NAMALWA (cell line): ENCODE data around the gene SZT2.
"Not testable (repeated sequence)": the region's sequence is repeated elsewhere in the genome, so short reads cannot be mapped to it uniquely, and the experiment has no call there.

Experiments
- DNase-seq: peaks from one replicate; pipeline ENCODE4 v3.0.0-alpha.2; 2015; ENCODE audit warnings: low spot score

The SZT2 gene

DNA sequence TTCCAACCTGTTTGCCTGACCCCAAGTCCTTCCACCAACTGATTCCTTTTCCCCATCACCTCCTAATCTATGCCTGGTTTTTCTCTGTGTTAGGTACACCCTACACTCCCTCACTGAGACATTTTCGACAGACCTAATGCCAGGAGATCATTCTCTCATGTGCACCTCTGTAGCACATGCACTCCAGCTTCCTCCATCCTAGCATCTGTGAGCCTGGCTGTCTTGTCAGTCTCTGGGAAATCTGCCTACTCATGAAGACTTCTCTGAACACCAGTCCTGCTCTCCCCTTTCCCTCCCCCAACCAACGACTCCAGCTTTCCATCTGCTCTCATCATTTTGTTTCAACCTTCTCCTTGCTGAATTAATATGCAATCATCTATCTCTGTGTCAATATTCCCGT lies 1.1 kb upstream of the SZT2 start:
- no peak for DNase-seq

DNA sequence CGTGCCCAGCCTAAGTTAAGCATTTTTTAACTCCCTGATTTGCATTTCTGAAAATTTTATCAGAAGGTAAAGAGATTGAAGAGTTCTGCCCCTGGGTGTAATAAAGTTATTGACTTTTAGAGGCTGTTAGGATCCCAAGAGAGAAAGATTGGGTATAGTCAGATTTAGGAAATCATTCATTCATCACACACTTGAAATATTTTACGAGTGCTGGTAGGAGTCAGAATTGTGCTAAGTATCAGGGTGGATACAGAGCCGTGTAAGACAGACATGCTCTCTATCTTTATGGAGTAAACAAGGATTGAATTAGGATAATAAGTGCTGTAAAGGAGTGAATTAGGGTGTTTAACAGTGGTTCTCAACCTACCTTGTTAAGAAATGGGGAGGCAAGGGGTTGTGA lies 3.0 kb downstream of the SZT2 start:
- DNase-seq = no peak

DNA sequence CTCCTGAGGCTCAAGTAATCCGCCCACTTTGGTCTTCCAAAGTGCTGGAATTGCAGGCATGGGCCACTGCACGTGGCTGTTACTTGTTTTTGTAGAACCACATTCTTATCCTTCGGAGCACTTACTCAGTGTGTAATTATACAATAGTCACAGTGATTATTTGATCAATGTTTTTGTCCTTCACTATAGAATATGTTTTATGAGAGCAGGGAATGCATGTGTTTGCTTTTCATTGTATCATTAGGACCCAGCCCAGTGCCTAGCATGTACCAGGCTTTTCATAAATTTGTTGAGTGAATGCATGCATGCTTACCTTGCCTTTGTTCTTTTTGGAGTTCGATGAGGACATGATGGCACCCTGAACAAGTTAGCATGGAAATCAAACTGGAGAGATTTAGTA lies 5.8 kb downstream of the SZT2 start:
- DNase-seq = no peak

DNA sequence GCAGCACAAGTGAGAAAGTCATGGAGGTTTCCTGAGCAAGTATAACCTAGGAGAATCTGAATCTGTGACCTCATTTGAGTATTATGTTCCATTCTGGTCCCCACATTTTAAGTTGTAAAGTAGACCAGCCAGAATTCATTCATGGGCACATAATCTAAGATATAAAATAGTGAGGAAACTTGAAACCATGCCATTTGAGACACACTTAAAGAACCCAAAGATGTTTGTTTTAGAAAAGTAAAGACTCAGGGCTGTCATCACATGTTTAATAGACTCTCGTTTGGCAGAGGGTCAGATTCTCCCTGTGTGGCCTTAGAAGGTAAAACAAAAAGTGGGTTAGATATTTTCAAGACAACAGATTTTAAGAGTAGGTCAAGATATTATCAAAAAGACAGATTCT lies 6.4 kb downstream of the SZT2 start:
- DNase-seq = no peak

DNA sequence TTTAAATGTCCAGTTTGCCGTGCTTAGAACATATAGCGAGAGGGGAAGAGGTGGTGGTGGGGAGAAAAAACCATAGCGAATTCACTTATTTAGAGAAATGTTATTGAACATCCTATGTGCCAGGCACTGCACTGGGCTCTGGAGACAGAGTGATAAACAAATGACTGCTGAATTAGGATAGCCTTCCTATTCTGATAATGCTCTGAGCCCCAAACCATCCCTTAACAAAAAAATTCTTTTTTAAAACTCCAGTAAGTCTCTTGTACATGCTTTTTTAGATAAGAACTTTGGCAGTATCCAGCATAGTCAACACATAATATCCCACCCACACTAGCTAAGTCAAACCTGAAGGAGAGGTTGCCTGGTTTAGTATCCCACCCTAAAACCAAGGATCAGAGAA lies 8.5 kb downstream of the SZT2 start:
- DNase-seq = no peak

DNA sequence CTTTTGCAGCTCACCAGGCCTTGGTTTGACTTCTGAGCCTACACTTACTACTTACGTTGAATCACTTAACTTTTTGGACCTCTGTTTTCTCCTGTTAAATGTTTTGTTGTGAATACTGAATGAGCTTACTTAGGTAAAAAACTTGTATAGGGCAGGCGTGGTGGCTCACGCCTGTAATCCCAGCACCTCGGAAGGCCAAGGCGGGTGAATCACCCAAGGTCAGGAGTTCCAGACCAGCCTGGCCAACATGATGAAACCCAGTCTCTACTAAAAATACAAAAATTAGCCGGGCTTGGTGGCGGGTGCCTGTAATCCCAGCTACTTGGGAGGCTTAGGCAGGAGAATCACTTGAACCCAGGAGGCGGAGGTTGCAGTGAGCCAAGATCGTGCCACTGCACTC lies 10.7 kb downstream of the SZT2 start:
- DNase-seq = not testable (repeated sequence)

DNA sequence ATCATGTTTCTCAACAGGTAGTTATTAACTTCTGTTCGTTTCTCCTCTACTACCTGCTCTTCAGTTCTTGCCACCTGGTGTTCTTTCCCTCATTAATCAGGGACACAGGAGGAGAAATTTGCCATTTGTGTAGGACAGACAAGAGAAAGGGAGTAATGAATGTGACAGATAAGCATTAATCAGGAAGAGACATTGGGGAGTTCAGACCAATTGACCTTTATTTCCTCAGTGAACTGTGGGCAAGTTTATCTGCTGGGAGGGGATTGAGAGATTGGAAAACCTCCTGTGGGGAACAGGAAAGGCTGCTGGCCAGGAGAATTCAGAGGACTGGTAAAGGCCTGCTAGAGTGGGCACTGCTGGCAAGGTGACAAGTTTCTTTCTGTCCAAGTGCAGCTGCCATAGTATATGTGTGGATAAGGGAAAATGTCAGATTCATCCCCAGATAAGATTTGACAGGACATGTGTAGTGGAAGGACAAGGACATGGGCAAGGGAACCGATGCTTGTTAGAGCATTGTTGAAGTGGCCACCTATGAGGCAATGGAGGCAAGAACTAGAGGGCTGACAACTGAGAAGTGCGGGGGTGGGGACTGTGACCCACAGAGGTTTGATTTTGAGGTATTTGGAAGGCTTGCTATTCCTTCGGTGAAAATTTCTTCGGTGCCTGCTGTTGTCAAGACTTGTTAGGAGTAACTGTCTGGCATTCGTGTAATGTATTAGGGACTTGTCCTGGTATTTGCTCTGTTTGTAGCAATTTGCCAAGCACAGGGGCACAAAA lies 12.6 kb downstream of the SZT2 start:
- no peak for DNase-seq

DNA sequence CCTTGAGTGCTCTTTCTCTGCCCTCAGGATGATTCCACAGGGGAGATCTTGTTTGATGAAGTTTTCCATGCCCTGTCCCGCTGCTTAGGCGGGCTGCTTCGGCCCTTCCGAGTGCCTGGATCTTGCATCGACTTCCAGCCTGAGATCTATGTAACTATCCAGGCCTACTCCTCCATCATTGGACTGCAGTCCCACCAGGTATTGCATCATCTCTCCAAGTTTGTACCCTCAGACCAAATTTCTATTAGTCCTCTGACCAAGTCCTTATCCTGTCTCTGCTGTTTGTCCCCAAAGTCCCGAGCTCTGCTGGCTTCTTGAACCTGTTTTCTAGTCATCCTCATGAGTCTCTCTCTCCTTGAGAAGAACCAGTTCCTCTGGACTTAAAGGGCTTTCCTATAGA lies 14.7 kb downstream of the SZT2 start:
- no peak for DNase-seq

DNA sequence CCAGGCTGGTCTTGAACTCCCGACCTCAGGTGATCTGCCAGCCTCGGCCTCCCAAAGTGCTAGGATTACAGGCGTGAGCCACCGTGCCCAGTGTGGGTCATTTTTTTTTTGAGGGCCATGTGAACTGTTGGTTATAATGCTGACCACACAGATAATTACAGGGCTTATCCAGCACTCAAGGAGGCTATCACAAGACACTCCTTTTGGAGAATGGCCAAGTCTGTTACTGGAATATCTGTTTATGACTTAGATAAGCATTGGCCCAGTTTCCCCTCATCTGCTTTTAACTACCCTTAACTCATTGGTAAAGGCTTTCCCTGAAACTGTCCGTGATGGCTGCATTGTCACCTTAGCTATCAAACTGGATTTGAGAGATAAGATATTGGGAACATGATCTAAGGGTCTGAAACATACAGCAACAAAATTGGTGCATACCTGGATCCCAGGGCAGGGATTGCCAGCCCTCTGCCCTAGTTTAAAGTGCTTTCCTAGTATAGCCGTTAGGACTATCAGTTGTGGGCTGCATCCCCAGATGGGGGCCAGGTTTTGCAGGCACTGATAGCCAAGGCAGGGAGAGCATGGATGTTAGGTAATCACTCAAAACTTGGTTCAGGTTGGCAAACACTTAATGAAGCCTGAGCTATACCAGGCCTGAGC lies 15.6 kb downstream of the SZT2 start:
- no peak for DNase-seq

DNA sequence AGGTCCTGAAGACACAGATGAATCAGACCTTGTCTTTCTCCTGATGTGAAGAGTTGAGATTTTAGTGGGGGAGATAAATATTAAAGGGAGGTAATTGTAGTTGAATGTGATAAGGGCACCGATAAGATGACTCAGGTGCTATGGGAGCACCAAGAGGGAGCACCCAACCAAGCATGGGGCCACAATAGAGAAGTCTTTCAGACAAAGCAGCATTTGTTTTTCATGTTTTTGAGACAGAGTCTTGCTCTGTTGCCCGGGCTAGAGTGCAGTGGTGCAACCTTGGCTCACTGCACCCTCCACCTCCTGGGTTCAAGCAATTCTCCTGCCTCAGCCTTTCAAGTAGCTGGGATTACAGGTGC lies 16.2 kb downstream of the SZT2 start:
- no peak for DNase-seq

DNA sequence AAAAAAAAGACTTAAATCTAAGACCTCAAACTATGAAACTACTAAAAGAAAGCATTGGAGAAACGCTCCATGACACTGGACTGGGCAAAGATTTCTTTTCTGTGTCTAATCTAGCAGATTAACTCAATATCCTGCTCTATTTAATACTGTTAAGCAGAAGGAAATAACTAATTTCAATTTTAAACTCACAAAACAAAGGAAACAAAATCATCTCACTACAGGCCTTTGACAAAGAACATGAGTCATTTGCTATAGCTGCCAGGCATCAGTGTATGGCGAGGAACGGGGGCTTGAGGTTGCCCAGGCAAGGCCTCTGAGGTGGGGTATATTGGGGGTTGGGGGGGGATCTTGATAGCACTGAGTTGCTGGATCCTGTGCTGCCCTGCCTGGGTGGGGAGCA lies 20.9 kb downstream of the SZT2 start:
- no peak for DNase-seq

DNA sequence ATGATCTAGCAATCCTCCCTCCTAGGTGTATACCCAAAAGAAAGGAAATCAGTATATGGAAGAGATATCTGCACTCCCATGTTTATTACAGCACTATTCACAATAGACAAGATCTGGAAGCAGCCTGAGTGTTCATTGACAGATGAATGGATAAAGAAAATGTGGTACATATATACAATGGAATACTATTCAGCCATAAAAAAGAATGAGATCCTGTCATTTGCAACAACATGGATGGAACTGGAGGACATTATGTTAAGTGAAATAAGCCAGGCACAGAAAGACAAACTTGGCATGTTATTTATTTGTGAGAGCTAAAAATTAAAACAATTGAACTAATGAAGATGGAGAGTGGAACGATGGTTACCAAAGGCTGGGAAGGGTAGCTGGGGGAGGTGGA lies 23.7 kb downstream of the SZT2 start:
- DNase-seq = not testable (repeated sequence)

DNA sequence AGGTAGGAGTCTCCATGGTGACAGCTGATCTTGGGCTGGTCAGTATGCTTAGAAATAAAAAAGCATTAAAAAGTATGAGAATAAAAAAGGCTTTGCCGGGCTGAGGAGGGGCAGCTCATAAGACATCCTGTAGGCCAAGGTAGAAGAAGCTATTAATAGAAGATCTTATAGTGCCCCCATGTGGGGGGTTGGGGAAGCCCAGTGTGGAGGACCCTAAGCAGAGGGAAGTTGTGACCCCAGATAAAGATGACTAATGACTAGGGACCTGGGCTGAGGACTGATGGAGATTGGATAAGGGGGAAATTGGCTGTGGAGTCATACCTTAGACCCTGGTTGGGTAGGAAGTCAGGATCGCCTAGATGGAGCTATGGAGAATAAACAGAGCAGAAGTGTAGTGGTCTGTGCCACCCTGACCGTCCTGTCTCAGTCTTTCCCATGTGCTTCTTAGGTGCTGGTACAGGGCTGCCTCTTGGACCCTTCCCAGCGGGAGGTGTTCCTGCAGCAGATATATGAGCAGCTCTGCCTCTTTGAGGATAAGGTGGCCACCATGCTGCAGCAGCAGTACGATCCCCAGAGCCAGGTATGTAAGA lies 25.0 kb downstream of the SZT2 start:
- peak; percentile 82 for DNase-seq

DNA sequence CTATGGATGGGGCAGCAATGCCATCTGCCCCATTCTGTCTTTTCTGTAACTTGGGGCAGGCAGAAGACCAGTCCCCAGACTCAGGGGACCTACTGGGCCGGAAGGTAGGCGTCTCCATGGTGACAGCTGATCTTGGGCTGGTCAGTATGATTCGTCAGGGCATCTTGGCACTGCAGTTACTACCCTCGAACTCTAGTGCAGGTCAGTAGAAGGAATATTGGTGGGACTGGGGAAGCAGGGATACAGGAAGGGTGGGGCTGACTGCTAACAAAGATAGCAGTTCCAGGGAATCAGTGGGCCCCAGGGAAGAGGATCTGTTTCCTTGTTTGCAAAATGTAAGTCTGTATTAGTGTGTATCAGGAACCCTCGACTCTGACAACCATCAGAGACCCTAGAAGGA lies 26.2 kb downstream of the SZT2 start:
- no peak for DNase-seq

DNA sequence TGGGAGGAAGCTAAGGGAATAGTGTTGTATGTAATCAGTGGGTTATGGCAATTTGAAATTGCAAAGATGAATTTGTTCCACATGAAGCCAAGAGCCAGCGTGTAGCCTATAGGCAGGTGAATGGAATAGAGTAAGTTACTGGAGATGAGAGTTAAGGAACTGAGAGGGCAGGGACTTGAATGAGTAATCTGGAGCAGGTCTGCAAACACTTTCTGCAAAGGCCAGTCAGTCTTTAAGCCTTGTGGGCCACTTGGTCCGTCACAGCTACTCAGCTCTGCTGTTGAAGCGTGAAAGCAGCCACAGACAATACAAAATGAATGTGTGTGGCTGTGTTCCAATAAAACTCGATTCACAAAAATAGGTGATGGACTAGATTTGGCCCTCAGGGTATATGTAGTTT lies 29.2 kb downstream of the SZT2 start:
- DNase-seq = no peak

DNA sequence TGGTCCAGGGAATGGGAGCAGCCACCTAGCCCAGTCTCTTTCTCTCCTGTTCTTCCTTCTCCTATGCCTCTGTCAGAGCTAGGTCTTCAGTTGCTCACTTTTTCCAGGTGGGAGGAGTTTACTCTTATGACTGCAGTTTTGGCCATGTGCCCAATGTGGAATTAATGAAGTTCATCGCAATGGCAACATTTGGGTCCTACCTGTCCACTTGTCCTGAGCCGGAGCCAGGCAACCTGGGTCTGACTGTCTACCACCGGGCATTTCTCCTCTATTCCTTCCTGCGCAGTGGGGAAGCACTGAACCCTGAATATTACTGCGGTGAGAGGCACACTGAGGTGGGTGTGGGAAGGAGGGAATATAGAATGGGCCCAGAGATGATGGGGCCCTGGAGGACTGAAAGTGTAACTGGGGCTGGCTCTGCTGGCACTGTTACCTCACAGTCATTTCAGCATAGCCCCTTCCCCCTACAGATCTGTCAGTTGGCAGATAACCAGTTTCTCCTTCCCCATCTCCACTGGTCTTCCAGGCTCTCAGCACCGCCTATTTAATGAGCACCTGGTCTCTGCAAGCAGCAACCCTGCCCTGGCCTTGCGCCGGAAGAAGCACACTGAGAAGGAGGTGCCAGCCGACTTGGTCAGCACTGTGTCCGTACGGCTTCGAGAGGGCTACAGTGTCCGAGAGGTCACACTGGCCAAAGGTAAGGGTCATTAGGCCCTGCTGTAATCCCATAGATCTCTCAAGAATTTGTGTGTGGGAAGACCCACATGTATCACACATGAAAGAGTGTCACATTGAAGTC lies 30.1 kb downstream of the SZT2 start:
- no peak for DNase-seq

DNA sequence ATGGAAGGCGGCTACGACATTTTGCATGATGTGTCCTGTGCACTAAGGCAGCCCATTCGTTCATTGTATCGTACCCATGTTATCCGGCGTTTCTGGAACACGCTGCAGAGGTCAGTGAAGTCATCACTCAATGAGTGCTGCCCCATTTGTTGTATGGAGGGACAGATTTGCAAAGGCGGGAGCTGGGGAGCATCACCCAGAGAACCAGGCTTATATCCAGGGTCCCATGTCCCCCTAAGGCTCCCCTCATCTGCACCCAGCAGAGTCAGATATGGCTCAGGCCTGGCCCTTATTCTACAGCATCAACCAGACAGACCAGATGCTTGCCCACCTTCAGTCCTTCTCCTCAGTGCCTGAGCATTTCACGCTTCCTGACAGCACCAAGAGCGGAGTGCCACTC lies 31.2 kb downstream of the SZT2 start:
- DNase-seq = no peak

DNA sequence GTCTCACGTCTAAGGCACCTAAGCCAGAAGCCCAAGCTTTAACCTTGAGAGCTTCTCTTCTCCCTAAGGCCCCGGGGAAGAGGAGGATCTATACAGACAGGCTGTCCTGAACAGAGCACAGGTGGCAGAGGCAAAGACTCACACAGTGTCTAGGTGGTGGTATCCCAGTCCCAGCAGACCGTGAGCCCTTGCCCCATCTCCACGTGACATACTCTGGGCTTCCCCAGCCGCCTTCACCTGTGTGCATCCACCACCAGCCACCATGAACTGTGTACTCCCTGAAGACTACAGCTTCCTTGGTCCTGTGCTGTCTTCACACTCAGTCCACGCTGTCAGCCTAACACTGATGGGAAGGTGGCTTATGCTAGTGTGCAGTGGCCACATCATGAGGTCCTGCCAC lies 31.7 kb downstream of the SZT2 start:
- DNase-seq = no peak

DNA sequence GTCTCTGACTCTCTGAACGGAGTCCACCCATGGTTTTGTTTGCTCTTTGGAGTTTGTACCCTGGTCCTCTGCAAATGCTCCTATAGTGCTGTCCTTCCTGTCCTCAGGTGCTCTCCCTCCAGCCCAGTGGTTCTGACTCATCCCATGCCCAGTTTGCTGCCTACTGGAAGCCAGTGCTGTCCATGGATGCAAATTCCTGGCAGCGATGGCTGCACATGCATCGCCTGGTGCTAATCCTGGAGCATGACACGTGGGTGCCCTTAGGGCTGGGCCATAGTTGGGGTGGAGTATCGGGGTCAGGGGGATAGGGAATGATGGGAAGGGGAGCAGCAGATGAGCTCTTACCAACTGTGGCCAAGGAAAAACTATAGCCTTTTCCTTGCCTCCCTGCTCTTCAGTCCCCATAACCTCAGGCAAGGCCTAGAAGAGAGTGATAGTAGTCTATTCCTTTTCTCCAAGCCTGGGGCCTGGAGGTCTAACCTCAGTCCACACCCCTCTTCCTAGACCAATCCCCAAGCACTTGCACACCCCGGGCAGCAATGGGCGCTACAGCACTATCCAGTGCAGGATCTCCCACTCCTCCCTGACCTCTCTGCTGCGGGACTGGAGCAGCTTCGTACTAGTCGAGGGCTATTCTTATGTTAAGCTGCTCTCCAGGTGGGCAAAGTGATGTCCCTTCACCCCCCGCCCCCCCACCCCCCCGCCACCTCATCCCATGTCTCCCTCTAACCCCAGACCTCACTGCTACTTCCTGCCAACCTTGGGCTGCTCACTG lies 32.5 kb downstream of the SZT2 start:
- no peak for DNase-seq

DNA sequence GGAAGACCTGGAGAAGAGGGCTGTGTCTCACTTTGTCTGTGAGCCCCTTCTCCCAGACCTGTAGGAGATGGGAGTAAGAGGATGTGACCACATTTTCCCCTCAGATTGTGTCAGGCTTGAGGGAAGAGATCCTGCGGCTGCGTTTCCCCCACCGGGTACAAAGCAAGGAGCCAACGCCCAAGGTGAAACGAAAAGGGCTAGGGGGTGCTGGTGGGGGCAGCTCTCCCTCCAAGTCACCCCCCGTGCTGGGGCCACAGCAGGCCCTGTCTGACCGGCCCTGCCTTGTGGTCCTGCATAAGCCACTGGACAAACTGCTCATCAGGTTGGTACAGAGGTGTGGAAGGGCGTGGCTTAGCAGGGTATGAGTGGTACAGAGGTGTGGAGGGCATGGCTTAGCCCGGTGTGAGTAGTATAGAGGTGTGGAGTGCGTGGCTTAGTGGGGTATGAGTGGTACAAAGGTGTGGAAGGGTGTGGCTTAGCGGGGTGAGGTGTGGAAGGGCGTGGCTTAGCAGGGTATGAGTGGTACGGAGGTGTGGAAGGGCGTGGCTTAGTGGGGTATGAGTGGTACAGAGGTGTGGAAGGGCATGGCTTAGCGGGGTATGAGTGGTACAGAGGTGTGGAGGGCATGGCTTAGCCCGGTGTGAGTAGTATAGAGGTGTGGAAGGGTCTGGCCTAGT lies 33.4 kb downstream of the SZT2 start:
- no peak for DNase-seq
